Mesenchymal stem cell (in vitro differentiated cells and primary cell): ENCODE data around the gene FIGN.

ENCODE experiments used
- DNase-seq: peaks from one replicate; pipeline ENCODE4 v3.0.0-alpha.2; 2013
- H2AFZ ChIP-seq: one replicate; pipeline ENCODE4 v1.6.1; 2013; ENCODE audit warnings: low read depth, mild to moderate bottlenecking, control low read depth, inconsistent platforms, low read length, moderate library complexity
- H2AK5ac ChIP-seq: 2 replicates; pipeline ENCODE4 v1.6.1; 2013; ENCODE audit warnings: low read length, moderate library complexity, mild to moderate bottlenecking, inconsistent platforms; ENCODE audit not compliant: severe bottlenecking
- H2BK120ac ChIP-seq: one replicate; pipeline ENCODE4 v1.6.1; 2013; ENCODE audit warnings: low read depth, mild to moderate bottlenecking, inconsistent platforms, low read length, moderate library complexity
- H2BK12ac ChIP-seq, 2 experiments: one replicate each; pipeline ENCODE4 v1.6.1; 2013; ENCODE audit warnings: inconsistent platforms in 2 of 2, low read length in 2 of 2, mild to moderate bottlenecking in 2 of 2, moderate library complexity in 2 of 2, control low read depth in 1 of 2
- H2BK15ac ChIP-seq: one replicate; pipeline ENCODE4 v1.6.1; 2013; ENCODE audit warnings: mild to moderate bottlenecking, low read depth, inconsistent platforms; ENCODE audit not compliant: poor library complexity, severe bottlenecking
- H2BK5ac ChIP-seq: 2 replicates; pipeline ENCODE4 v1.6.1; 2013; ENCODE audit warnings: low read depth, mild to moderate bottlenecking, low read length, control low read depth, inconsistent platforms; ENCODE audit not compliant: poor library complexity, severe bottlenecking
- H3K14ac ChIP-seq, 2 experiments: one replicate each; pipeline ENCODE4 v1.6.1; 2013; ENCODE audit warnings: inconsistent platforms in 2 of 2, low read length in 2 of 2, control low read depth in 1 of 2, mild to moderate bottlenecking in 1 of 2, moderate library complexity in 1 of 2
- H3K18ac ChIP-seq, 2 experiments: one replicate each; pipeline ENCODE4 v1.6.1; 2013; ENCODE audit warnings: inconsistent platforms in 2 of 2, low read length in 2 of 2, control low read depth in 1 of 2, low read depth in 1 of 2, mild to moderate bottlenecking in 1 of 2
- H3K23ac ChIP-seq, 2 experiments: one replicate each; pipeline ENCODE4 v1.6.1; 2013; ENCODE audit warnings: inconsistent platforms in 2 of 2, low read length in 2 of 2, mild to moderate bottlenecking in 2 of 2, moderate library complexity in 2 of 2, control low read depth in 1 of 2
- H3K27ac ChIP-seq: 2 replicates; pipeline ENCODE4 v1.5.1; 2013; ENCODE audit warnings: mild to moderate bottlenecking, moderate library complexity, low read length, control low read depth, inconsistent platforms; ENCODE audit not compliant: poor library complexity, severe bottlenecking
- H3K27me3 ChIP-seq, 2 experiments: 2 replicates each; pipeline versions ENCODE4 v1.6.1 to v1.7.0; 2013; ENCODE audit warnings: low read length in 2 of 2, mild to moderate bottlenecking in 2 of 2, moderate library complexity in 2 of 2, control low read depth in 1 of 2, inconsistent platforms in 1 of 2; ENCODE audit not compliant: control insufficient read depth in 1 of 2, insufficient read depth in 1 of 2
- H3K36me3 ChIP-seq, 2 experiments: 2 replicates each; pipeline versions ENCODE4 v1.6.1 to v1.7.0; 2013; ENCODE audit warnings: low read length in 2 of 2, control low read depth in 1 of 2, inconsistent platforms in 1 of 2, low read depth in 1 of 2, mild to moderate bottlenecking in 1 of 2; ENCODE audit not compliant: insufficient read depth in 2 of 2, control insufficient read depth in 1 of 2
- H3K4ac ChIP-seq, 2 experiments: one replicate each; pipeline ENCODE4 v1.6.1; 2013; ENCODE audit warnings: inconsistent platforms in 2 of 2, low read length in 2 of 2, mild to moderate bottlenecking in 2 of 2, moderate library complexity in 2 of 2, control low read depth in 1 of 2, low read depth in 1 of 2
- H3K4me1 ChIP-seq: 2 replicates; pipeline ENCODE4 v1.6.1; 2013; ENCODE audit warnings: low read depth, low read length, control low read depth; ENCODE audit not compliant: control insufficient read depth, insufficient read depth
- H3K4me2 ChIP-seq: 2 replicates; pipeline ENCODE4 v1.6.1; 2013; ENCODE audit warnings: low read length, mild to moderate bottlenecking, inconsistent platforms; ENCODE audit not compliant: poor library complexity, severe bottlenecking
- H3K4me3 ChIP-seq, 2 experiments: 2 replicates each; pipeline versions ENCODE4 v1.5.1 to v1.7.0; 2013; ENCODE audit warnings: low read length in 2 of 2, mild to moderate bottlenecking in 2 of 2, control low read depth in 1 of 2, low read depth in 1 of 2; ENCODE audit not compliant: insufficient read depth in 1 of 2
- H3K79me1 ChIP-seq: replicated peaks from 2 replicates; pipeline ENCODE4 v1.6.1; 2013; ENCODE audit warnings: mild to moderate bottlenecking, control low read depth, low read length, inconsistent platforms; ENCODE audit not compliant: poor library complexity, severe bottlenecking
- H3K9ac ChIP-seq: 2 replicates; pipeline ENCODE4 v1.7.0; 2013; ENCODE audit warnings: mild to moderate bottlenecking, low read length, moderate library complexity
- H3K9me3 ChIP-seq: 2 replicates; pipeline ENCODE4 v1.7.0; 2013; ENCODE audit warnings: mild to moderate bottlenecking, low read length; ENCODE audit not compliant: control insufficient read depth
- H4K8ac ChIP-seq: one replicate; pipeline ENCODE4 v1.6.1; 2013; ENCODE audit warnings: inconsistent platforms, mild to moderate bottlenecking, low read length, moderate library complexity
- H4K91ac ChIP-seq: one replicate; pipeline ENCODE4 v1.6.1; 2013; ENCODE audit warnings: mild to moderate bottlenecking, low read length, inconsistent platforms
- WGBS: methylation state at CpG from one replicate; pipeline ENCODE4 v1.1.7; 2013; ENCODE audit warnings: mixed read lengths; 5-methylcytosine and 5-hydroxymethylcytosine counted together

The FIGN gene

DNA sequence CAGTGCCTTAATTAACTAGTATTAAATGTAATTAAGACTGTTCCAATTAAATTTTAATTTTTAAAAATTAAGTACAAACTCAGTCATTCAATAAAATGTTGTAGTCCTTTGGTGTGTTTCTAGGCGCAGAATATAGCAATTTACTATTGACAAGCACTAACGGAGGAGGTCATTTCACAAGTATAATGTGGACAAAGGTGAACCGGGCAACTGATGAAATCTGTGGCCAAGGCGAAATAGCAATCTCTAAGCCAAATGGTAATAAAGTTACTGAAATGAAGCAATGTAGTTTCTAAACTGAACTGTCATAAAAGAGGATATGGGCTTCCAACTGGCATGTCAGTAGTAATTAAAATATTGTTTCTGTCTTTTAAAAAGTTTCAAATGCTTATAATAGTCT lies 27.5 kb downstream of the FIGN start:
- H3K23ac ChIP-seq, result no peak overlapping the region
- no peak overlapping the region for H3K9ac ChIP-seq
- no peak overlapping the region for H3K18ac ChIP-seq
- no peak overlapping the region for H4K8ac ChIP-seq
- H2BK5ac ChIP-seq, result no peak overlapping the region
- no peak overlapping the region for H3K14ac ChIP-seq
- no peak overlapping the region for H3K4ac ChIP-seq
- H3K4me3 ChIP-seq, result no peak overlapping the region
- H2BK12ac ChIP-seq, result no peak overlapping the region
- no peak overlapping the region for H3K27ac ChIP-seq
- no peak overlapping the region for H4K91ac ChIP-seq
- no peaks in the 10 kb centered on the region for H3K27me3 ChIP-seq
- WGBS, result 97% methylated on average over 4 of the region's 4 CpGs
- H2BK120ac ChIP-seq, result no peak overlapping the region
- H3K36me3 ChIP-seq, result no peaks in the 10 kb centered on the region
- H3K4me1 ChIP-seq, result no peaks in the 10 kb centered on the region
- H2AFZ ChIP-seq, result no peak overlapping the region
- peaks cover 6% of the 10 kb centered on the region for H3K79me1 ChIP-seq
- no peaks in the 10 kb centered on the region for H3K9me3 ChIP-seq
- no peak overlapping the region for H2BK15ac ChIP-seq
- H2AK5ac ChIP-seq, result no peak overlapping the region
- DNase-seq, result no peak
- H3K4me2 ChIP-seq, result no peak overlapping the region

DNA sequence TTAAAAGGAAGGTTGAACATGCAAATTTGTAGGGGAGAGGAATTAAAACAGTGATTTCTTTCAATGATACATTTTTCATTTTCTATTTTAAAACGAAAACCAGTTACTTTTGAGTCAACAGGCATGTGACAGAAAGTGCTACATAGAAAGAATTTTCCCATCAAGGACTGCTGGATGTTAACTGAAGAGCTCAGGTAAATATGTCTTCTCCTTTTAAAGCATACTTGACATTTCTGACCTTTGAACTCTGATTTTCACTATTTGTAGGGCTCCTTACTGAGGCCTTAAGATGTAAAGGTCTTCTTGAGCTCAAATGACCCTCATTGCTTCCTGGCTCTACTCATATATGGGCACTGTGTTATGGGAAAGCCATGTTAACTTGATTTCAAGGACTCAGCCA lies 32.4 kb downstream of the FIGN start:
- peaks cover under 1% of the 10 kb centered on the region for H3K4me1 ChIP-seq
- WGBS, result no CpG with 5 or more reads among the region's 1 CpG
- no peaks in the 10 kb centered on the region for H3K36me3 ChIP-seq
- no peak overlapping the region for H4K91ac ChIP-seq
- no peak overlapping the region for H3K18ac ChIP-seq
- no peak overlapping the region for H2BK12ac ChIP-seq
- H3K9me3 ChIP-seq, result no peaks in the 10 kb centered on the region
- H3K4ac ChIP-seq, result no peak overlapping the region
- H3K27ac ChIP-seq, result no peak overlapping the region
- H2BK5ac ChIP-seq, result no peak overlapping the region
- no peak overlapping the region for H3K4me2 ChIP-seq
- no peak overlapping the region for H2AK5ac ChIP-seq
- H3K9ac ChIP-seq, result no peak overlapping the region
- H3K4me3 ChIP-seq, result no peak overlapping the region
- no peak overlapping the region for H2BK120ac ChIP-seq
- H2BK15ac ChIP-seq, result no peak overlapping the region
- H3K79me1 ChIP-seq, result peaks cover 5% of the 10 kb centered on the region
- no peaks in the 10 kb centered on the region for H3K27me3 ChIP-seq
- DNase-seq, result no peak
- no peak overlapping the region for H3K14ac ChIP-seq
- no peak overlapping the region for H4K8ac ChIP-seq
- no peak overlapping the region for H2AFZ ChIP-seq
- H3K23ac ChIP-seq, result no peak overlapping the region

DNA sequence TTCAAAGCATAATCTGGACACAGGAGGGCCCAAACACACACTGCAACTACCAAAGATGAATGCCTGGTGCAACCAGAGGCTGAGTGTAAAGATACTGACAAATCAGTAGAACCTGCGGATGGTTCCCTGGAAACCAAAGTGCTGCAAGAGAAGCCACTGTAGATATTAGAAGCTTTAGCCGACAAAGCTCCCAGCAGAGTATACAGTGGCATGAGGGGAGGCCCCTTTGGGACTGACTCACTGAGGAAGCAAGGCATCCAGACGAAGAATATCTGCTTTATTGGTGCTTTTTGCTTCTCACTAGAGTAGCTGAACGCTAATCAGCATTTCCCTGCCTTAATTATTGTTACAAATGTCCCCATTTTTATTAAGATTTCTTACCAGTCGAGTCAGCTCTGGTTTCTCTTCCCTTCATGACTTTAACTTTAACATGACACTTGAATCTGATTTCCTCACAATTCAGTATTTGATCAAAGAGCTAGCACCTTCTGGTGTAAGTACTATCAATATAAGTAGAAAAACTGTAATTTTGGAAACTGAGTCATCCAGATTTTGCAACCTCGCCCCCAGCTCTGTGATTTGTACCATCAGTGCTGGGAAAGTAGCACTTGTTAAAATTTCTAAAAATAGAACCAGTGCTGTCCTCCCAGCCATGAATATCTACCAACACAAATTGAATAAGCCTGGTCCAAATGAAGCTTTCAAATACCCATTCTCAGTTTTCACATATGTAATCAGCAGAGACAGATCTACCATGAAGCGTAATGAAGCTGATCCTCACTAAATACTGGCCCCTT lies 34.2 kb downstream of the FIGN start:
- peak; percentile 48 for DNase-seq
- Histone ChIP-seq H2BK15ac (no peak overlapping the region), H3K4me2 (no peak overlapping the region), H2AFZ (no peak overlapping the region), H3K9ac (no peak overlapping the region), H2BK120ac (no peak overlapping the region), H4K8ac (no peak overlapping the region), H3K4me1 (peaks cover 3% of the 10 kb centered on the region), H2BK5ac (no peak overlapping the region), H3K4me3 (no peak overlapping the region), H3K9me3 (no peaks in the 10 kb centered on the region), H2AK5ac (no peak overlapping the region), H3K27ac (no peak overlapping the region), H4K91ac (no peak overlapping the region), H3K18ac (no peak overlapping the region), H3K27me3 (no peaks in the 10 kb centered on the region), H3K4ac (no peak overlapping the region), H3K23ac (no peak overlapping the region), H3K79me1 (peaks cover 3% of the 10 kb centered on the region), H3K14ac (no peak overlapping the region), H3K36me3 (no peaks in the 10 kb centered on the region), H2BK12ac (no peak overlapping the region)
- 60% methylated on average over 7 of the region's 7 CpGs for WGBS

DNA sequence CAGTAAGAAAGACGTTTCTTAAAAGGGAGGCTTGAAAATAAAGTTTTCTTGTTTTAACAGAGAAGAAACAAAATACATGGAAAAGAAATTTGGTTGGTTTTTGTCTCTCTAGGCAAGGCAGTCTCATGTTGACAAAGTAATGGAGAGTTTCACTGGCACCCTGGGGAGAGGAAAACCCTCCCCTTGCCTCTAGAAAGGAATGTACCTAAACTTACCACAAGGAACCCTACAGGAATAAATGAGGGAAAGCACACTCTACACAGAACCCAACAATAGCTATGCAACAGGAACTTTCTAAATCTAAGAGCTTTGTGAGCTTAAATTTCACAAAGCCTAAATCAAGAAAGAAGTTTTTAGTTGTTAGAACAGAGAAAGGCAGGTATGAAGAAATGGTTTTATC lies 37.0 kb downstream of the FIGN start:
- peaks cover 2% of the 10 kb centered on the region for H3K79me1 ChIP-seq
- no peaks in the 10 kb centered on the region for H3K9me3 ChIP-seq
- H3K23ac ChIP-seq, result no peak overlapping the region
- no peak for DNase-seq
- H2BK5ac ChIP-seq, result no peak overlapping the region
- H3K27me3 ChIP-seq, result no peaks in the 10 kb centered on the region
- H4K8ac ChIP-seq, result no peak overlapping the region
- H3K4me3 ChIP-seq, result no peak overlapping the region
- WGBS, result 73% methylated on average over 1 of the region's 1 CpG
- H3K4me2 ChIP-seq, result no peak overlapping the region
- no peak overlapping the region for H2BK120ac ChIP-seq
- no peak overlapping the region for H3K14ac ChIP-seq
- H3K18ac ChIP-seq, result no peak overlapping the region
- H3K36me3 ChIP-seq, result no peaks in the 10 kb centered on the region
- H2AFZ ChIP-seq, result no peak overlapping the region
- no peak overlapping the region for H3K9ac ChIP-seq
- H2BK12ac ChIP-seq, result no peak overlapping the region
- no peak overlapping the region for H2BK15ac ChIP-seq
- peak overlapping the region; percentile 8 for H3K27ac ChIP-seq
- peaks cover 3% of the 10 kb centered on the region for H3K4me1 ChIP-seq
- H2AK5ac ChIP-seq, result no peak overlapping the region
- no peak overlapping the region for H4K91ac ChIP-seq
- H3K4ac ChIP-seq, result no peak overlapping the region
